HFFc6 (cell line): Measurements from ENCODE around the gene COQ8B. TPM values are rescaled to one million over a fixed set of nuclear protein-coding genes. Genes with fewer than 3 reads are reported as not detected.

Experiments used
- DNase-seq: peaks from one replicate; pipeline ENCODE4 v3.0.0-alpha.2; 2018
- H3K27ac Mint-ChIP-seq: 2 replicates; pipeline ENCODE4 v1.8.0; 2020; ENCODE audit warnings: mild to moderate bottlenecking, mixed read lengths
- H3K27me3 Mint-ChIP-seq: 2 replicates; pipeline ENCODE4 v1.8.0; 2021; ENCODE audit warnings: mild to moderate bottlenecking, moderate library complexity, mixed read lengths; ENCODE audit not compliant: insufficient read depth
- H3K36me3 Mint-ChIP-seq: 2 replicates; pipeline ENCODE4 v1.8.0; 2021; ENCODE audit warnings: low read depth, mixed read lengths
- H3K4me1 Mint-ChIP-seq: 2 replicates; pipeline ENCODE4 v1.8.0; 2020; ENCODE audit warnings: low read depth, mixed read lengths
- H3K4me3 Mint-ChIP-seq: 2 replicates; pipeline ENCODE4 v1.8.0; 2020; ENCODE audit warnings: mild to moderate bottlenecking, moderate library complexity, mixed read lengths
- H3K9me3 Mint-ChIP-seq: 2 replicates; pipeline ENCODE4 v1.8.0; 2020; ENCODE audit warnings: mild to moderate bottlenecking, mixed read lengths
- total RNA-seq, 6 experiments: library from RNA; stranded (reverse); fragmentation: NEBNext Ultra II Directional; extraction: Animal tissue kit (Norgen Biotek cat#: 25700); gene quantifications; 2 replicates in 1 of 6; 3 replicates in 5 of 6; pipeline ENCODE4 v1.2.3, GENCODE V29; 2021
- TF ChIP-seq, protein P1 (sequence below): fragments of 200-600 bp; sonication (generic); IDR thresholded peaks from 2 replicates; pipeline ENCODE4 v1.5.0; 2021; ENCODE audit warnings: antibody characterized with exemption, mild to moderate bottlenecking

The COQ8B gene
- total RNA-seq, 6 experiments from 2014 or later, result 19.8 to 28.6 (median 23.6) TPM

DNA sequence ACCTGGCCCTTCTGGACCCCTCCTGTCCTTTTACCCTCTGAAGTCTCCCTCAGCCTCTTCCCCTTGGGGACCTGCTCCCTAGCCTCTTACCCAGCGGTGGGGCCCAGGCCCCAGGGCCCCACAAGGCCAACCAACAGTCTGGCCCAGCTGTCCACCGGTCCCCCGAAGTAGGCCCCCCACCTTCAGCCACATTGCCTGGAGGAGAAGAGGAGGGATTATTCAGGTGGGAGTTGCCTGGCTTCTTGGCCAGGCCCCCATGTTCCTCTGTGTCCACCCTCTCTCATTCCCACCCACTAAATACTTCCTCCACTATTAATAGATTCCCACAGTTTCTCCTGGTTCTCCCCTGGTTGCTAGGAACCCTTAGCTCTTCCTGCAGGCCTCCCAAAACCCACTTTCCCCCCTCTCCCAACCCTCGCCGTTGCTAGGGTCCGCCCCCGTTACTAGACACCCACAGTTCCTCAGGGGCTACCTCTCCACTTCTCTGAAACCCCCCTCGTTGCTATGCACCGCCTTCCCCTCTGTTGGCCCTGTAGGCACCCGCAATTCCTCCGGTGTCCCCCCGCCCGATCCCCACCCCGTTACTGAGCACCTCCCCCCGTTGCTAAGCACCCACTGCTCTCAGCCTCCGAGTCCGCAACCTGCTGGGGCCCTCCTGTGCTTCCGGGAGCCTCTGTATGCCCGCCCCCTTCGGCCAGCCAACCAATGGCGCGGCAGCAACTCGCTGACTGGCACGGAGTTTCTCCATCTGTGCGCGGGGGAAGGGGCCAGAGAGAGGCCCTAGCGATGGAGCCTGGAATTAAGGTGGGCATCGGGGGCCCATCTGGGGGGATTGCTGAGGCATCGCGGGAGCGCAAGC, 2.0 kb downstream of the COQ8B start:
- peak overlapping the region; percentile 100 for H3K27ac Mint-ChIP-seq
- TF ChIP-seq, protein P1, sequence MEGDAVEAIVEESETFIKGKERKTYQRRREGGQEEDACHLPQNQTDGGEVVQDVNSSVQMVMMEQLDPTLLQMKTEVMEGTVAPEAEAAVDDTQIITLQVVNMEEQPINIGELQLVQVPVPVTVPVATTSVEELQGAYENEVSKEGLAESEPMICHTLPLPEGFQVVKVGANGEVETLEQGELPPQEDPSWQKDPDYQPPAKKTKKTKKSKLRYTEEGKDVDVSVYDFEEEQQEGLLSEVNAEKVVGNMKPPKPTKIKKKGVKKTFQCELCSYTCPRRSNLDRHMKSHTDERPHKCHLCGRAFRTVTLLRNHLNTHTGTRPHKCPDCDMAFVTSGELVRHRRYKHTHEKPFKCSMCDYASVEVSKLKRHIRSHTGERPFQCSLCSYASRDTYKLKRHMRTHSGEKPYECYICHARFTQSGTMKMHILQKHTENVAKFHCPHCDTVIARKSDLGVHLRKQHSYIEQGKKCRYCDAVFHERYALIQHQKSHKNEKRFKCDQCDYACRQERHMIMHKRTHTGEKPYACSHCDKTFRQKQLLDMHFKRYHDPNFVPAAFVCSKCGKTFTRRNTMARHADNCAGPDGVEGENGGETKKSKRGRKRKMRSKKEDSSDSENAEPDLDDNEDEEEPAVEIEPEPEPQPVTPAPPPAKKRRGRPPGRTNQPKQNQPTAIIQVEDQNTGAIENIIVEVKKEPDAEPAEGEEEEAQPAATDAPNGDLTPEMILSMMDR, result no peak
- DNase-seq, result peak; percentile 90
- peaks cover 36% of the 10 kb centered on the region for H3K4me1 Mint-ChIP-seq
- H3K9me3 Mint-ChIP-seq, result no peaks in the 10 kb centered on the region
- peaks cover 5% of the 10 kb centered on the region; the same call in 1 of the 2 replicates for H3K36me3 Mint-ChIP-seq
- peaks cover 3% of the 10 kb centered on the region for H3K27me3 Mint-ChIP-seq
- H3K4me3 Mint-ChIP-seq, result peak overlapping the region; percentile 92

DNA sequence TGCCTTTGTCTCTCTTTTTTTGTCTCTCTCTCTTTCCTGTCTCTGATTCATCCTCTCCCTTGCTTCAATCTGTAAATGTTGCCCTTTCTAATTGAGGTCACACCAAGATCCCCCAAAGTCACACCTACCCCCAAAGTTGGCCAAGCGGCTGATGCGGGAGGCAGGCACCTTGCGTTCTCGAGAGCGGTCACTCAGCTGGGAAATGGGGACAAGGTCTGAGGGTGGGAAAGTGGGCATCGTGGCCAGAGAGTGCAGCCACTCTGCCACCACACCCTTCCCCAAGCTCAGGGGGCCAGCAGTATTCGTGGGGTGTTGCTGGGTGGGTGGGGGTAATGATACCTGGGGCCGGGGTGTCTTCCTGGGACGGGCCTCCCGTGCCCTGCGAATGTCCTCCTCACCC, 2.7 kb downstream of the COQ8B start:
- peaks cover 10% of the 10 kb centered on the region; the same call in 1 of the 2 replicates for H3K36me3 Mint-ChIP-seq
- TF ChIP-seq, protein P1, result no peak
- H3K27ac Mint-ChIP-seq, result peak overlapping the region; percentile 100
- peak overlapping the region; percentile 92 for H3K4me3 Mint-ChIP-seq
- peaks cover 5% of the 10 kb centered on the region for H3K27me3 Mint-ChIP-seq
- no peak for DNase-seq
- H3K9me3 Mint-ChIP-seq, result no peaks in the 10 kb centered on the region
- H3K4me1 Mint-ChIP-seq, result peaks cover 33% of the 10 kb centered on the region

DNA sequence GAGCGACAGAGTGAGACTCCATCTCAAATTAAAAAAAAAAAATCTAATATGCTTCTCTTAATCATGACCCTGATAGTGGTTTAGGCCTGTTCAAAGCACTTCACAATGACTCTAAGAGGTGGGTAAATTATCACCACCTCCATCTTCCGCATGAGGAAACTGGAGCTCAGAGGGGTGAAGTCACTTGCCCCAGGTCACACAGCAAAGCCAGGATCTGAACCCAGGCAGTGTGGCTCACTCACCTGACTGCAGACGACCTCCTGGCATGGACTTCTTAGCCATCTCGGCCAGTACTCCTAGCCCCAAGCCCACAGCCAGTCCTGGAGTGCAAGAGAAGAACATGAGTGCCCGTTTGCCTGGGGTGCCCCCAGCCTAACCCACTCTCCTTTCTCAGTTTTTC, 6.9 kb downstream of the COQ8B start:
- Mint-ChIP-seq H3K36me3 (peaks cover 16% of the 10 kb centered on the region; the same call in 1 of the 2 replicates), H3K27me3 (peaks cover 2% of the 10 kb centered on the region), H3K4me1 (peaks cover 12% of the 10 kb centered on the region), H3K4me3 (no peak overlapping the region), H3K9me3 (no peaks in the 10 kb centered on the region), H3K27ac (no peak overlapping the region)
- no peak for DNase-seq
- TF ChIP-seq, protein P1, result no peak

DNA sequence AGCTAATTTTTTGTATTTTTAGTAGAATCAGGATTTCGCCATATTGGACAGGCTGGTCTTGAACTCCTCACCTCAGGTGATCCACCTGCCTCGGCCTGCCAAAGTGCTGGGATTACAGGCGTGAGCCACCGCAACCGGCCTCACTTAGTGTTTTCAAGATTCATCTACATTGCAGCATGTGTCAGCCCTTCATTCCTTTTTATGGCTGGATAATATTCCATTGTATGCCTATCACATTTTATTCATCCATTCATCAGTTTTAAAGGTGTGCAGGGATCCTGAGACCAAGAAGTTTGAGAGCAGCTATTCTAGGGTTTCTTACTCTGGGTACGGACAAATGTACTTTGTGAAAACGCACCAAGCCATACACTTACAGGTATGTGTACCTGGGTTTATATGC, 9.1 kb downstream of the COQ8B start:
- H3K4me3 Mint-ChIP-seq, result no peak overlapping the region
- peaks cover 19% of the 10 kb centered on the region; the same call in 1 of the 2 replicates for H3K36me3 Mint-ChIP-seq
- no peak overlapping the region for H3K27ac Mint-ChIP-seq
- DNase-seq, result no peak
- H3K27me3 Mint-ChIP-seq, result peaks cover 2% of the 10 kb centered on the region
- no peaks in the 10 kb centered on the region for H3K4me1 Mint-ChIP-seq
- TF ChIP-seq, protein P1, result no peak
- H3K9me3 Mint-ChIP-seq, result no peaks in the 10 kb centered on the region

DNA sequence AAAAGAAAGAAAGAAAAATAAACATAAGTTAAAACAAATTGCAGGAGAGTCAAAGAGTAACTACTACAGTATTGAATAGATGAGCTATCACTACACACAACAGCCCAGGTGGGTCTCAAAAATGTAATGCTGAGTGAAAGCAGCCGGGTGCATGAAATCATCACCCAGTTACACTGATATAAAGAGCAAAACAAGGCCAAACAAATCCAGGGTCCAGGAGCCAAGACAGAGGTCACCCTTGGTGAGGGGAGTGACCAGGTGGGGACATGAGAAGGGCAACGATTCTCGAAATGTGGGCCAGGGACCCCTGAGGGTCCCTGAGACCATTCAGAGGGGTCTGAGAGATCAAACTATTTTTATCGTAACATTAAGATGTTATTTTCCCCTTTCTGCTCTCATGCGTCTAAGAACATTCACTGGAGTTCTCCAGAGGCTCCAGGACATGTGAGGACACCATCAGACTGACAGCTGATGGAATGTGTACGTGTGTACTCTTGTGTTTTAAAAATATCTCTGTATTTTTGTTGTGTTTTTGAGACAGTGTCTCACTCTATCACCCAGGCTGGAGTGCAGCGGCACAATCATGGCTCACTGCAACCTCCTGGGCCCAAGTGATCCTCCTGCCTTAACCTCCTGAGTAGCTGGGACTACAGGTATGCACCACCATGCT, 10.6 kb downstream of the COQ8B start:
- no peaks in the 10 kb centered on the region for H3K9me3 Mint-ChIP-seq
- H3K36me3 Mint-ChIP-seq, result peaks cover 26% of the 10 kb centered on the region
- H3K27ac Mint-ChIP-seq, result no peak overlapping the region
- TF ChIP-seq, protein P1, result no peak
- no peaks in the 10 kb centered on the region for H3K4me1 Mint-ChIP-seq
- no peak for DNase-seq
- peaks cover 2% of the 10 kb centered on the region for H3K27me3 Mint-ChIP-seq
- no peak overlapping the region for H3K4me3 Mint-ChIP-seq
